ENCODE results near the gene ASB18. TPM values are rescaled to one million over a fixed set of nuclear protein-coding genes. Genes with fewer than 3 reads are reported as not detected.

ASB18 gene
- total RNA-seq, 1 donor from 2014 or later = not detected

- Mint-ChIP-seq H3K27me3 (ENCODE audit: unreplicated experiment) (peaks cover 2% of the 10 kb centered on the region), H3K4me1 (ENCODE audit: unreplicated experiment) (no peaks in the 10 kb centered on the region), H3K36me3 (ENCODE audit: low read depth, unreplicated experiment) (no peaks in the 10 kb centered on the region), H3K9me3 (ENCODE audit: unreplicated experiment) (no peaks in the 10 kb centered on the region), H3K27ac (ENCODE audit: unreplicated experiment) (no peak overlapping the region), H3K4me3 (ENCODE audit: unreplicated experiment) (no peak overlapping the region)
- TF ChIP-seq CTCF (IDR thresholded peaks at IDR 0.05; ENCODE audit: unreplicated experiment) = no peak
- DNase-seq (ENCODE audit: low spot score) = no peak
These were observed 58.1 kb downstream of the ASB18 start for GRCh38 chr2:236205867-236206645.

GRCh38 chr2:236204953-236205352 is 59.3 kb downstream of the ASB18 start:
- no peaks in the 10 kb centered on the region for H3K36me3 Mint-ChIP-seq (ENCODE audit: low read depth, unreplicated experiment)
- no peaks in the 10 kb centered on the region for H3K4me1 Mint-ChIP-seq (ENCODE audit: unreplicated experiment)
- H3K4me3 Mint-ChIP-seq (ENCODE audit: unreplicated experiment) = no peak overlapping the region
- no peak overlapping the region for H3K27ac Mint-ChIP-seq (ENCODE audit: unreplicated experiment)
- no peak for DNase-seq (ENCODE audit: low spot score)
- no peak for TF ChIP-seq CTCF (IDR thresholded peaks at IDR 0.05; ENCODE audit: unreplicated experiment)
- H3K9me3 Mint-ChIP-seq (ENCODE audit: unreplicated experiment) = no peaks in the 10 kb centered on the region
- H3K27me3 Mint-ChIP-seq (ENCODE audit: unreplicated experiment) = peaks cover 2% of the 10 kb centered on the region

GRCh38 chr2:236200378-236200777 is 63.8 kb downstream of the ASB18 start:
- Mint-ChIP-seq H3K27ac (ENCODE audit: unreplicated experiment) (no peak overlapping the region), H3K9me3 (ENCODE audit: unreplicated experiment) (no peaks in the 10 kb centered on the region), H3K4me1 (ENCODE audit: unreplicated experiment) (peaks cover 7% of the 10 kb centered on the region), H3K36me3 (ENCODE audit: low read depth, unreplicated experiment) (no peaks in the 10 kb centered on the region), H3K4me3 (ENCODE audit: unreplicated experiment) (no peak overlapping the region), H3K27me3 (ENCODE audit: unreplicated experiment) (no peaks in the 10 kb centered on the region)
- no peak for DNase-seq (ENCODE audit: low spot score)
- TF ChIP-seq CTCF (IDR thresholded peaks at IDR 0.05; ENCODE audit: unreplicated experiment) = no peak

- no peak overlapping the region for H3K4me3 Mint-ChIP-seq (ENCODE audit: unreplicated experiment)
- H3K9me3 Mint-ChIP-seq (ENCODE audit: unreplicated experiment) = no peaks in the 10 kb centered on the region
- no peak for DNase-seq (ENCODE audit: low spot score)
- H3K27ac Mint-ChIP-seq (ENCODE audit: unreplicated experiment) = no peak overlapping the region
- H3K4me1 Mint-ChIP-seq (ENCODE audit: unreplicated experiment) = peaks cover 7% of the 10 kb centered on the region
- H3K27me3 Mint-ChIP-seq (ENCODE audit: unreplicated experiment) = no peaks in the 10 kb centered on the region
- TF ChIP-seq CTCF (IDR thresholded peaks at IDR 0.05; ENCODE audit: unreplicated experiment) = no peak
- no peaks in the 10 kb centered on the region for H3K36me3 Mint-ChIP-seq (ENCODE audit: low read depth, unreplicated experiment)
These were observed 67.8 kb downstream of the ASB18 start for GRCh38 chr2:236196366-236196765.

GRCh38 chr2:236195726-236196125 is 68.5 kb downstream of the ASB18 start:
- Mint-ChIP-seq H3K9me3 (ENCODE audit: unreplicated experiment) (no peaks in the 10 kb centered on the region), H3K4me1 (ENCODE audit: unreplicated experiment) (peaks cover 7% of the 10 kb centered on the region), H3K27me3 (ENCODE audit: unreplicated experiment) (no peaks in the 10 kb centered on the region), H3K36me3 (ENCODE audit: low read depth, unreplicated experiment) (no peaks in the 10 kb centered on the region), H3K27ac (ENCODE audit: unreplicated experiment) (peak overlapping the region; percentile 10), H3K4me3 (ENCODE audit: unreplicated experiment) (no peak overlapping the region)
- no peak for TF ChIP-seq CTCF (IDR thresholded peaks at IDR 0.05; ENCODE audit: unreplicated experiment)
- DNase-seq (ENCODE audit: low spot score) = no peak

Data from endothelial cell (in vitro differentiated cells).